NT2/D1 (cell line): ENCODE results near the gene FLRT2.

Experiments used
- SUZ12 ChIP-seq: IDR thresholded peaks from 2 replicates; pipeline ENCODE4 v1.6.1; 2011; ENCODE audit not compliant: insufficient read length, insufficient read depth; ENCODE audit errors: extremely low read depth
- YY1 ChIP-seq: IDR thresholded peaks from 2 replicates; pipeline ENCODE4 v1.6.1; 2011; ENCODE audit not compliant: insufficient read length, insufficient read depth
- ZNF274 ChIP-seq: IDR thresholded peaks from 2 replicates; pipeline ENCODE4 v1.6.1; 2011; ENCODE audit warnings: mild to moderate bottlenecking, low read depth, low read length

DNA sequence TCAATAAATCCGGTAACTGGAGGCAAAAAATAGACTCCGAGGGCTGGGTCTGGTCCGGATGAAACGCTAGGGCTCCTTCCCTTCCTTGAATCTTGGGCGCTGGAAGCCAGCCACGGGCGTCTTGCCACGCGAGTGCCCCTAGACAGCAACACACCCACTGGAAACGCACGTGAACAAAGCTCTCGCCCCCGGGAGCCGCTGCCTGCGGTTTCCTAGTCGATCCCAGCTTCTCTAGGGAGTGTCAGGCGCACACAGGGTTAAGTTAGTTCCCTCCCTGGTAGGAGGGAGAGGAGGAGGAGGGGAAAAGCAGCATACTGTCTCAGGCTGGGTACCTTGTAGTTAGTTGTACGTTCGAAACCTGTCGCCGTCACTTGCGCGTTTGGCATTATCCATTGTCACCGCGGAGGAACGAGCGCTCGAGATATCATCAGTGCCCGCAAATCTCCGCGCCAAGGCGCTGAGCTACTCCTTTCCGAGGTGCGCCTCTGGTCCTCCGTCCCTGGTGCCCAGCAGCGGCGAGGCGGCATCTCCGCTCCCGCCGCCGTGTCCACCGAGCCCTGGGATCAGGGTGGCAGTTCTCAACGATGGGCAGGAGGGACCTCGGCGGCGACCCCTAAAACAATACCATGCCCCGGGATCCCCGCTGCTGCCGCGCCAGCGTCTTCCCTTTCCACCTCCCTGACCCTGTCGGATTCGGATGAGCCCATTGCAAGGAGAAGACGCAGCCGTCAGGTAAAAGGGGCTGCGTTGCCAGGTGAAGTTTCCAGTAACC, at the start of gene FLRT2:
- no peak for TF ChIP-seq YY1
- peak; percentile 61 for TF ChIP-seq SUZ12
- TF ChIP-seq ZNF274, result no peak
